HK-2 (cell line): ENCODE measurements around the gene CORIN.

Experiments used
- DNase-seq: peaks from one replicate; pipeline ENCODE4 v3.0.0-alpha.2; 2018; ENCODE audit not compliant: unreplicated experiment

CORIN gene

DNA sequence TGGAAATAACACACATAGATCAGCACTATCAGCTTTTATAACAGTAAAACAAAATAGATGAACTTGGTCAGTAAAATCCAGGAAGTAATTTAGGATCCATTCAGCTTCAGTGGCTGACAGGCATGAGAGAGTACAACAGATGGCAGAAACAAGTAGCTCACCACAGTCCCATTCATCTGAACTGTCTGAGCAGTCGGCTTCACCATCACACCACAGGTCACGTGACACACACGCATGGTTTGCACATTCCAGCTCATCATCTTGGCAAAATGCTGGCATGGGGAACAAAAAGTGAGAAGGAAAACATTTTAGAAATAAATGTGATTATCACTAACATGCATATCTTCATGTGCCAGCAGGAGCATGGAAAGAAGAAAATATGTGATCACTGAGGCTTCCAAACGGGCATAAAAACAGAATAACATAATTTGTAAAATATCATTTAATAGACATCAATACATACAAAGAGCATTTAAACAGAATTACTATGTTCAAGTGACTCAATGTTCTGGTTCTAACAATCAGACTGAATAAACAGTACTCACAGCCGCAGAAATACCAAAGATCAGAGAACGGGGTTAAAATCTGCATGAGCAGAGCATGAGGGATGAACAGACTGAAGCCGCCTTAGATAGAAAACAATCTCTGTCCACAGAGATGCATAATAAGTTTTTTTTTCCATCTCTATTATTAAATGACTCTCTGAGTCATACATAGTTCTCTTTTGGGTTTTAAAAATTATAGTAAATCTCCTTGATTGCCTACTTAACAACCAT is 194.7 kb downstream of the CORIN start:
- DNase-seq: no peak

DNA sequence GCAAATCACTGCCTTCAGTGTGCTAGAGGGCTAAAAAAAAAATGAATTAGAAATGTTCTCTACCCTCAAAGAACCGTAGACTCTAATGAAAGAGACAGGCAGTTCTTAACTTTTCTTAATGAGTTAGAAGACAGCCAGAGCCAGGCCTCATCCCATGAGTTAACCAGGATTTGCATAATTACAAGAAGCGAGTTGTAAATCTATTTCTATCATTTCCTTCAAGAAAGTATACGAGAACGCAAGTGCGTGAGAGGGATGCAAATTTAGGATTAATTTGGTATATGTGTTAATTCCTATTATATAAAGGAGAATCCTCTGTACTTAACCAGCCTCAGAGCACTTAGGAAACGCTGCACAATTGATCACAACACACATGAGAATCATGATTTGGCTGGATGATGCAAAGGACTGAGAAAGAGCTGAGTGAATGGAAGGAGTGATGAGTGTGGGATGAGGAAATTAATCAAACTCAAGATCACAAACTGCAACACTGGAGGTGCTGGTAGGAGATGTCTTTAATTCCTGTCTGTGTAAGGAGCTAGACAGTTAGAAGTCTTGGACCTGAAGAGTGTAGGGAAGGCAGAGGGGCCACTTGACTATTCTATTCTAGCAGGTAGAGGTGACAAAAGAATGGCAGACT is 195.6 kb downstream of the CORIN start:
- no peak for DNase-seq

DNA sequence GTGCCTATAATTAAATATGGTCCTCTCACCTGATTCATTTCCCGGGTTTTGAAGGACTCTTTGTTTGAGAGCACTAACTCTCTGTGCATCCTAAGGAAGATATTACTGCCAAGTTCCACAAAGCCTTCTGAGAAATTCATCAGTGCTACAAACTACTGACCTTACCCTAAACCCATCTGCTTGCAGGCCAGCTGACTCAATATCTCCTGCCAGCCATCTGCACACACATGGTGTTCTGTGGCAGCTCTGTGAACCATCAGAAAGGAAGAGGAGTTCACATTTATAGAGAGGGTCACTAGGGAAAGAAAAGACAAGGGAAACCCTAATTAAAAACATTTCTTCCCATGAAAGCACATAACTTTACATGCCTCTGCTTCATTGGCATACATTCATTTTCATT is 196.1 kb downstream of the CORIN start:
- DNase-seq: no peak

DNA sequence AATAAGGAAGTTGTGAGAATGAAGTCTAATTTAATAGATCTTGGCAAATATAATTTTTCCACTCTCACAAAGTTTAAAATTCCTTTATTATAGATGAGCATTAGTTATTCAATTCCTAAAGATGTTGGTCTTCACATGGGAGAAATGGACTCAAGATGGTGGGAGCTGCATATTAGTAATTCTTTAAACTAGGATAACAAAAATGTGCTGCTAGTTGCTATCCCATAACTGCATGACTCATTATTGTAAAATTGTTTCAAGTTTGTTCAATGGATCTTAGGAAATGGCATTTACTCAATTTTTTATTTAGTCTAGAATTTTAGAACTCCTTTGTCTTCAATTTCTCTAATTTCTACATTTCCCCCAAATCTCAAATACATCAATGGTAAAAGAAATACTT is 197.0 kb downstream of the CORIN start:
- no peak for DNase-seq

DNA sequence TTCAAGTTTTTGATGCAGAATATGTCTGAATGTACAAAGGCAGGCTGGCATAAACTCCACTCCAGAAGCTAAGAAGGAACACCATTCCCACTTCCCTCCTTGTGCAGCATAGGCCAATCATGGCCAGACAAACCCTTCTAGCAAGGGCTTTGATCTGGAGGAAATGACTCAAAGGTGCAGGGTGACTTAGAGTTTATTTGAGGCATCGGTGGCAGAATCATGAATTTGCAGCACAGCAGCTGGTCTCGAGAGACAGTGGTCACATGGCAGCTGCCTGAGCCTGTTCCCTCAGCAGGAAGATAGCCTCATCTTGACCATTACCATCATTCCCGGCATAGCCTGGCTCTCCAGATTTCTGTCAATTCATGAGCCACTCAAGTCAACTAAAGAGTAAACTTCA is 198.3 kb downstream of the CORIN start:
- no peak for DNase-seq

DNA sequence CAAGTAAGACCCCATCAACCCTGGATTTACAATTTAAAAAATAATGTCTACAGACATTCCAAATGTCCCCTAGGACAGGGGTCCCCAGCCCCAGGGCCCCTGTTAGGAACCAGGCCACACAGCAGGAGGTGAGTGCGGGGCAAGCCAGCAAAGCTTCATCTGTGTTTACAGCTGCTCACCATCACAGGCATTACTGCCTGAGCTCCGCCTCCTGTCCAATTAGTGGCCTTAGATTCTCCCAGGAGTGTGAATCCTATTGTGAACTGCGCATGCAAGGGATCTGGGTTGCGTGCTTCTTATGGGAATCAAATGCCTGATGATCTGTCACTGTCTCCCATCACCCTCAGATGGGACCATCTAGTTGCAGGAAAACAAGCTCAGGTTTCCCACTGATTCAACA is 206.7 kb downstream of the CORIN start:
- no peak for DNase-seq

DNA sequence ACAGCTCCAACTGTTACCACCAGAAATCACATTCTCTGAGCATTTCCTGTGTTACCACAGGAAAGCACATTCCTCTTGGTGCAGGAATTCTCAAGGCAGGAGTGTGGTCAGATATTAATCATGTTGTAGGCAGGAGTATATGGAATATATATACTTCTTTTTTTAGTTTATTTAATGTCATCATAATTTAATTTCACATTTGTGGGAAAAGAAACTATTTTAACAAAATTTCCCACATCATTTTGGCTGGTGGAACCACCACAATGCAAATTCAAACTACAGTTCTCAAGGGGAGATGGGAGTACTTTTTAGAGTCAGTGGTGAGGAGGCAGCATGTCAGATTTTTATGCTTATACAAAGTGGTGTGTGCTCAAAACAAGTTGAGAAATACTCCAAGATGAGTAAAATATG is 213.8 kb downstream of the CORIN start:
- no peak for DNase-seq

DNA sequence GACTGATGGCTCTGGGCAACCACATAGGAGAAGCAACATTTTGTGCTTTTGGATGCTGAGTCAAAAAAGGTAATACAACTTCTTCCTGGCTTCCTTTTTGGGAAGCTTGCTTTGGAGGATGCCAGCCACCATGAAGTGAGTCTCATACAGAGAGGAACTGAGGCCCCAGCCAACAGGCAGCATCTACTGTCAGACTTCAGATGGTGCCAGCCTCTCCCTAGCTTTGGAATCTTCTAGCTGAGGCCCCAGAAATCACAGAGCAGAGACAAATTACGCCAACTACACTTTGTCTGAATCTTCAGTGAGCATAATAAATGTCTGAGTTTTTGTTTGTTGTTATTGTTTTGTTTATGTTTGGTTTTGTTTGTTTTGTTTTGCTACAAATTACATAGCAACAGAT is 216.7 kb downstream of the CORIN start:
- no peak for DNase-seq

DNA sequence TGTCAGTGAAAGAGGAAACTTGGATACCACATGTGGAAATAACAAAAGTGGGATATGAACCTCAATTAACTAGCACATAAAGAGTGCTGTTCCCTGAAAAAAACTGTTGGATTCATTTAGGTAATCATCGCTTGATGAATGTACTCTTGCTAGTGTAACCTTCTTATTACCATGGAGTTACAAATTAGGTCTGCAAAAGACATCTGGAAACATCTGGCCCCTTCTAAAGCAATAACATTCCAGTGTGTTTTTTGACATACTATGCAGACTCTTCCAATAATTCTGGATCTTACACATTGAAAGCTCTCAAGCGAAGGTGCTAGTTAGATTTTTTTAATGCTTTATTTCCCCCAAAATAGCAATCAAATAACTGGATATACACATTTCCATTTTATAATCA is 218.2 kb downstream of the CORIN start:
- DNase-seq: no peak

DNA sequence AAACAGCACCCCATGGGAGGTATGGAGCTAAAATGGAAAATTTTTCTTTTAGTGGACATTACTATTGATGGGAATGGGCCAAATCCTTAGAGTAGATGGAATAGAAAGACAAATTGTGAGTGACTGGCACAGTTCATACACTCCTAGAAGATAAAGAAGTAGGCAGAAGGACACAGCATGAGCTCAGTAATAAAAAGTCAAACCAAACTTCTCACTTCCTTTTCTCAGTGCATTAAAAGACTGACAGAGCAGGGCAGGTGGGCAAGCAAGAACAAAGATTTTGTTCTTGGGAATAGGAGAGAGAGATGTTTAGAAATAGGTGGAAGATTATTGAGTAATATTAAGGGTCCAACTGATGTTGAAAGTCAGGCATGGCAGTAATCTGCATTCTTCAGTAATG is 220.3 kb downstream of the CORIN start:
- DNase-seq: no peak

DNA sequence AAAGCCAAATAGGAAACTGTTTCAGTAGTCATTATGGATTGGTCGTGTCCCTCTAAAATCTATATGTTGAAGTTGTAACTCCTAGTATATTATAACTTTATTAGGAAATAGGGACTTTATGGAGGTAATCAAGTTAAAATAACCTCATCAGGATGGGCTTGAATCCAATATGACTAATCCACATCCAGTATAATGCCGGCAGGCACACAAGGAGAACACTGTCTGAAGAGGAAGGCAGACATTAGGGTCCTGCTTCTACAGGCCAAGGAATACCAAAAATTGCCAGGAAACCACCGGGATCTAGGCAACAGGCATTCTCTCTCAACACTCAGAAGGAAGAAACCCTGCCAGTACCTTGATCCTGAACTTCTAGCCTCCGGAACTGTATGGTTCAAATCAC is 222.5 kb downstream of the CORIN start:
- DNase-seq: no peak

DNA sequence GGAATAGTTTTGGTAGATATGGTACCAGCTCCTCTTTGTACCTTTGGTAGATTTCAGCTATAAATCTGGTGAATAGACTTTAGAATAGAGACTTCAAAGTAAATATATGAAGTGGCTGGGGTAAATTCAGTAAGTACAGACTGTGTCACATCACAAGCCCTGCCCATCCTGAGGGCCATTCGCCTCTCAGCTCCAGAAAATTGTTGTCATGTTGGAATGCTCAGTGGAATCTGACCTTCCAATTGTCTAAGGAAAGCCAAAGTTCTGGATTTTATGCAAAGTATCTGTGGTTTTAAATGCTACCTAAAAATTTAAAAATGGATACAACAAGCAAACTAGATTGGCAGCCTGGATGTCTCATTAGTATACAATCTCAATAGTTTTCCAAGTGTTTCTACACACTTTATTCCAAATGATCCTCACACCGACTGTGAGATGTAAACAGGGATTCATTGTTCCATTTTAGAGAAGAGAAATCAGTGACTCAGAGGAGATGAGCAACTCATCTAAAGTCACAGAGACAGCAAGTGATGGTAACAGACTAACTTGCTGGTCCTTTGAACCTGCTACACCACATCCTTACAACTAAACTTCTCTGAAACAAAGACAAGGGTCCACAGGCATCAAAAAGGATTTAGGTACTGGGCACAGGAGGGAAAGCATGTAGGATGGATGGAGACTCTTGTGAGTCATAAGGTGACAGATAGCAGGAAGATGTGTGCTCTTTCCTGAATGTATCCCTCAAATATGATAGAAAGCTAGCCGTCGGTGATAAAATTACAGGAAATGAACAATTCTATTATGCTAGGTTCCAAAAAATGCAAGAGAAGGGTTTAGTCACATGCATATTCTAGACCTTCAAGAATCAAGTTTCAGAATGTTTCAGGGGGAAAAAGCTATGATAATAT is 225.5 kb downstream of the CORIN start:
- DNase-seq: no peak

DNA sequence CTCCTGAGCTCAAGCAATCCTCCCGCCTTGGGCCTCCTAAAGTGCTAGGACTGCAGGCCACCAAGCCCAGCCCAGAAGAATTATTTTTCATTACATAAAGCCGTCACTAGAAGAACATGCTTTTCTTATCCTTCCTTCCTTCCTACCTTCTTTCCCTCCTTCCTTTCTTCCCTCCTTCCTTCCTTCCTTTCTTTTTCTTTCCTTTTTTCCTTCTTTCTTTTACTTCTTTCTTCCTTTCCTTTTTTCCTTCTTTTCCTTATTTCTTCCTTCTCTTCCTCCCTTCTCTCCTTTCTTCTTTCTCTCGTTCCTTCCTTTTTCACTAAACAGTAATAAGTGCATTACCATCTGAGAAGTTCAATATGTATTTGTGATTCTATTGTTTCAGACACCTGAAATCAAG is 231.4 kb downstream of the CORIN start:
- no peak for DNase-seq

DNA sequence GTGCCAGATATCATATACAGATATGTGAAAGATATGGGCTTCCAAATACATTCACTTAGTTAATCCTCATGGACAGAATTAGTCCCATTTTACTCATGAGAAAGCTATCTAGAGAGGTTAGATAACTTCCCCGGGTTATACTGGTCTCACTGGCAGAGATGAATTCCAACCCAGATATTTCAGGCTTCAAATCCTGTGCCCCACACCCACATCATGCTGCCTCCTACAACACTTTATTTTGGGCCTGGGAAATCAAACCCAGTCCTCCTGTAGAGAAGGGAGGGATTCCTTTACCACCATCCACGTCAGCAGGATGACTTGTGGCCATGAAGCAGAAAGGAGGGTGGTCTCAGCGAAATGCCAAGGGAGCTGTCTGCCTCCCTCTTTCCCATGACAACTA is 239.0 kb downstream of the CORIN start:
- DNase-seq: no peak

DNA sequence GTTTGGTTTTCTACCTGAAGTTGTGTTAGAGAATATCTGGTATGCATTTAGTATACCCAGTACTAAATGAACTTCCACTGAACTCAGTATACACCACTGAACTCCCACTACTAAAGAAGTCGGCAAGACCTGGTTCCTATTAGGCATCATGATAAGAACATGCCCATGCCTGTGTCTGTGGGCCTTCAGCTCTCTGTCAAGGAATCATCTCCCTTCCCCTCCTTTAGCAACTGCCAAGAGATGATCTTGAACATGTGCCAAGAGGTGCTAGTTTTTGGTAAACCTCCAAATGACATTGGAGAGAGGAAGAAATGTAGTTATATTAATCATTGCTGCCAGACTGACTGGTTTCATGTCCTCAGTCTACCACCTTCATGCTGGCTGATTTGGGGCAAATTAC is 239.5 kb downstream of the CORIN start:
- DNase-seq: no peak

DNA sequence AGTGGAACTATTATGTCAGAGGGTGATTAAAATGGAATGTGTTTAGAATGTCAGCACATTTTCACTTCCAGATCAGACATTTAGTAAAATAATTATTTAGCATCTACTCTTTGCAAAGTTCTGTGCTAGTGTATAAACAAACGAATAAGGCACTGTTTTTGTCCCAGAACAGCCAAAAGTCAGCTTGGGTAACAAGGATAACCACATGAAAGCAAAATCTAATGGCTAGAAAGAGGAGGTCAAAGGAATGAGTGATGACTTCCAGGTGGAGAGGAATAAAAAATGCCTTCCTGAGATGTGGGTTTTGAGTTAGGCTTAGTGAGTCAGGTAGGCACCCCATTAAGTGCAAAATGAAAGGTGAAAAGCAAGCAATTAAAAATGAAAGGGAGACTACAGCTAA is 240.2 kb downstream of the CORIN start:
- no peak for DNase-seq

DNA sequence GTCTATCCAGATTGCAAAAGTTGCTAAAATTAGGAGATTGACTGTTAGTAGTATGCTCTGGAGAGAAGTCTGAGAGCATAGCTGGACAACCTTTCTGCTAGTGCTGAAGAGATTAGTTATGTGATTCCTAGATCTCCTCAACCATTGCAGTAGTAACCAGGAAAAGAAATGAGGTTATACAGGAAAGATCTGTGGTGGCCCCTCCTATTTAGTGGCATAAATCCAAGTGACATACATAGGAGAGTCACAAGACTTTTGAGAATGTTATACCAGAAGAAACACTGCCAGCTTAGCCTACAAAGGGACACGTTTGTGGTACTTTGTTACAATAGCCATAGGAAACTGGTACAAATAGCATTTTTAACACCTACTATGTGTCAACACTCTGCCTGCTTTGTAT is 247.5 kb downstream of the CORIN start:
- no peak for DNase-seq

DNA sequence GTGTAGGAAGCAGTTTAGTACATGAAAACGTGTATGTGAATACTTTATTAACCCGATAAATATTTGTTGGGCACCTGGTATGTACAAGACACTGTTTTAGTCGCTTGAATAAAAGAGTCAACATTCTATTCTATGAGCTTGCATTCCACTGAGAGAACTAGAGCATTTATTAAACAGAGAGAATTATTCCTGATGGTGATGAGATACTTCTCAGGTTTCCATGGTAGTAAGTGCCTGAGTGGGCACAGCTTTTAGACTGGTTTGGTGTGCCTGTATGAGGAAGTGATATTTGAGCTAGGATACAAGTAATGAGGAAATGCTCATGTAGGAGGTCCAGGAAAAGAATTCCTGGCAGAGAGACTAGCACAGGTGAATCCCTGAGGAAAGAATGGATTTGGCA is 258.6 kb downstream of the CORIN start:
- no peak for DNase-seq

DNA sequence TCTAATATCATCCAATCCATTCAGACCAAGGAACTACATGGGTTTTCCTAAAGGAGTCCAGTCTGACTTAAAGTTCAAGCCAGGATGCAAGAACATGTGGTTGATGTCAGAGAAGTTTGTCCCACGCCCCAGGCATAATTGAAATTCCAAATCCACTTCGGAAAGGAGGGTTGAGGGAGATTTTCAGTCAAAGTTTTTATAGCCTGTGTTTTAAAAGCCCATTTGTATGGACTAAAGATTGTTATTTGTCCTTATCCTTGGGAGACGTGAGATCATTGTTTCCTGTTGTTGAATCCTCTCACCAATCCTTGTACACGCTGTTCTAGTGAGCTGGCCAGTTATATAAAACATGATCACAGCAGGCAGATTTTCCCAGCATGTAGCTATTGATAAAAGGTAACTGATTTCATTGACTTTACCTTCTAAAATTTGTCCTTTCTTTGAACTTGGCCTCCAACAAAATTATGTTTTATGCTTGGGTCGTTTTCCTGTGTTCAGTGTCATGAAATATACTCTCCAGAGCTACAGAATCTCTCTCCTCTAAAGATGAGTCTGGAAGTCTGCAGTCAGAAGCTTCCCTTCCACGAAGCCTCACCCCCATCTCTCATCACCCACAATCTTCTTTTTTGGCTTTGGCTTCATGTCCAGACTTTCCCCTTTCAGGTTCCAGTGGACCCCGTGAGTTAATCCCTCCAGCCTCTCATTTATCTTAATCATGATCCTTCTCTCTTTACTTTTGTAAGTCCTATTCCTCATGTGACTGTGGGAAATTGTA is 259.9 kb downstream of the CORIN start:
- no peak for DNase-seq

DNA sequence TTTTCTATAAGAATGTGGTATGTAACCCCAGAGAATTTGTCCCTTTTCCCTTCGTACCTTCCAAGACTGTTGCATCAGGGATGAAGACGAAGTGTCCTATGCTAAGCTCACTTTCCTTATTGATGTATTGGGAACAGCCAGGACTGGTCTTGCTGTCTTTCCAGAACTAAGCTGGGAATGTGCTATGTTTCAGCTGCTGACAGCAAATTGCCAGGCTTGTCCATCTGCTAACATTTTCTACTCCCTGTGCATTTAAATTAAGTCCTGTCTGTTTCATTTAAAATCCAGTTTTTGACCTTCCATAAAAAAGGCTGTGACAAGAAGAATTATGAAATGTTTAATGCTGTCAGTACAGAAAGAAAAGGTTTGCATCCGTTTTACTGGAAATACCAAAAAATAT is 264.9 kb downstream of the CORIN start:
- DNase-seq: no peak

DNA sequence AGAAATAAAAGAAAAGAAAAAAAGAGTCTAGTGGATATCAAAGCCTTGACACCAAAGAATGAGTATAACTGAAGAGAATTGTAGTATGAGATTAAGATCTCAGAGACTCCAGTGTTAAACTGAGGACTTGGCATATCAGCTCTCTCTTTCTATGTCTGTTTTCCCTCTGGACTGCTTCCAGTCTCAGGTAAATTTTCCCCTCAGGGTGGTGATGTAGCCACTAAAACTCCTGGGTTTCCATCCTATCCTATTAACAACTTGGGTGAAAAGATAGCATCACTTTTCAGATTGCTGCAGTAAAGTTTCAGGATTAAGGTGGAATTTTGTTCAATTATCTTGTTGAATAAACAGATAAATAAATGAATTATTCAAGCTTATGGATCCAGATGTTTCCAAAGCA is 267.1 kb downstream of the CORIN start:
- no peak for DNase-seq

DNA sequence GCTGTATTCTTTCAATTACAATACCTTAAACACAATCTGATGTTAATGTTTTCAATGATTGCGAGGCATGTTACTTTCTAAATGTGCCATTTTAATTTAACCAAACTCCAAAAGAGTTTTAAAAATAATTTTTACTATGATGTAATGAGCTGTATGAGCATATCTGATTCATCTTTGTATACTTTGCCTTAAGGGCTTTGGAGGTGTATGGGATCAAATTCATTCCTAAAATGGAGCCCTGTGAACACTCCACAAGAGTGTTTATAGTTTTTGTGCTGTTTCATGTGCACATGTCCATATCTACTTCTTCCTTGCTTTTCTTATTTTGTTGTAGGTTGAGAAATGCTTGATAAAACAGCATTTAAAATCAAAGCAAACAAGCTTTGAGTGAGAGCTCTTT is 270.4 kb downstream of the CORIN start:
- DNase-seq: no peak
